AG09319 (cell line): ENCODE results near the gene MYO15A.

Experiments
- DNase-seq: peaks from one replicate; pipeline ENCODE4 v3.0.0-alpha.2; 2010; ENCODE audit warnings: low read depth; ENCODE audit errors: extremely low read depth
- TF ChIP-seq, protein P1 (sequence below): IDR thresholded peaks from 2 replicates; pipeline ENCODE4 v1.5.1; 2011; ENCODE audit warnings: low read depth, mild to moderate bottlenecking, inconsistent platforms, low read length, moderate library complexity

The MYO15A gene

DNA sequence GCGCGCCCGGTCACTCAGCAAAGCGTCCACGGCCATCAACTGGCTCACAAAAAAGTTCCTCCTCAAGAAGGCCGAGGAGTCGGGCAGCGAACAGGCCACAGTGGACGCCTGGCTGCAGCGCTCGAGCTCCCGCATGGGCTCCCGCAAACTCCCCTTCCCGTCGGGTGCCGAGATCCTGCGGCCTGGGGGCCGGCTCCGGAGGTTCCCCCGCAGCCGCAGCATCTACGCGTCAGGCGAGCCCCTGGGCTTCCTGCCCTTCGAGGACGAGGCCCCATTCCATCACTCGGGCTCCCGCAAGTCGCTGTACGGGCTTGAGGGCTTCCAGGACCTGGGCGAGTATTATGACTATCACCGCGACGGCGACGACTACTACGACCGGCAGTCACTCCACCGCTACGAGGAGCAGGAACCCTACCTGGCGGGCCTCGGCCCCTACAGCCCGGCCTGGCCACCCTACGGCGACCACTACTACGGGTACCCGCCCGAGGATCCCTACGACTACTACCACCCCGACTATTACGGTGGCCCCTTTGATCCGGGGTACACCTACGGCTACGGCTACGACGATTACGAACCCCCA, 10.7 kb downstream of the MYO15A start:
- TF ChIP-seq, protein P1, sequence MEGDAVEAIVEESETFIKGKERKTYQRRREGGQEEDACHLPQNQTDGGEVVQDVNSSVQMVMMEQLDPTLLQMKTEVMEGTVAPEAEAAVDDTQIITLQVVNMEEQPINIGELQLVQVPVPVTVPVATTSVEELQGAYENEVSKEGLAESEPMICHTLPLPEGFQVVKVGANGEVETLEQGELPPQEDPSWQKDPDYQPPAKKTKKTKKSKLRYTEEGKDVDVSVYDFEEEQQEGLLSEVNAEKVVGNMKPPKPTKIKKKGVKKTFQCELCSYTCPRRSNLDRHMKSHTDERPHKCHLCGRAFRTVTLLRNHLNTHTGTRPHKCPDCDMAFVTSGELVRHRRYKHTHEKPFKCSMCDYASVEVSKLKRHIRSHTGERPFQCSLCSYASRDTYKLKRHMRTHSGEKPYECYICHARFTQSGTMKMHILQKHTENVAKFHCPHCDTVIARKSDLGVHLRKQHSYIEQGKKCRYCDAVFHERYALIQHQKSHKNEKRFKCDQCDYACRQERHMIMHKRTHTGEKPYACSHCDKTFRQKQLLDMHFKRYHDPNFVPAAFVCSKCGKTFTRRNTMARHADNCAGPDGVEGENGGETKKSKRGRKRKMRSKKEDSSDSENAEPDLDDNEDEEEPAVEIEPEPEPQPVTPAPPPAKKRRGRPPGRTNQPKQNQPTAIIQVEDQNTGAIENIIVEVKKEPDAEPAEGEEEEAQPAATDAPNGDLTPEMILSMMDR: no peak
- DNase-seq: no peak

DNA sequence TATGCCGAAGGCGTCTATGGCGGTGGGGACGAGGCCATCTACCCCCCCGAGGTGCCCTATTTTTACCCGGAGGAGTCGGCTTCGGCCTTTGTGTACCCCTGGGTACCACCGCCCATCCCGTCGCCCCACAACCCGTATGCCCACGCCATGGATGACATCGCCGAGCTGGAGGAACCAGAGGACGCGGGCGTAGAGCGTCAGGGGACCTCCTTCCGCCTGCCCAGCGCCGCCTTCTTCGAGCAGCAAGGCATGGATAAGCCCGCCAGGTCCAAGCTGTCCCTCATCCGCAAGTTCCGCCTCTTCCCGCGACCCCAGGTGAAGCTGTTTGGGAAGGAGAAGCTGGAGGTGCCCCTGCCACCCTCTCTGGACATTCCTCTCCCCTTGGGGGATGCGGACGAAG, 11.4 kb downstream of the MYO15A start:
- DNase-seq: no peak
- TF ChIP-seq, protein P1: no peak

DNA sequence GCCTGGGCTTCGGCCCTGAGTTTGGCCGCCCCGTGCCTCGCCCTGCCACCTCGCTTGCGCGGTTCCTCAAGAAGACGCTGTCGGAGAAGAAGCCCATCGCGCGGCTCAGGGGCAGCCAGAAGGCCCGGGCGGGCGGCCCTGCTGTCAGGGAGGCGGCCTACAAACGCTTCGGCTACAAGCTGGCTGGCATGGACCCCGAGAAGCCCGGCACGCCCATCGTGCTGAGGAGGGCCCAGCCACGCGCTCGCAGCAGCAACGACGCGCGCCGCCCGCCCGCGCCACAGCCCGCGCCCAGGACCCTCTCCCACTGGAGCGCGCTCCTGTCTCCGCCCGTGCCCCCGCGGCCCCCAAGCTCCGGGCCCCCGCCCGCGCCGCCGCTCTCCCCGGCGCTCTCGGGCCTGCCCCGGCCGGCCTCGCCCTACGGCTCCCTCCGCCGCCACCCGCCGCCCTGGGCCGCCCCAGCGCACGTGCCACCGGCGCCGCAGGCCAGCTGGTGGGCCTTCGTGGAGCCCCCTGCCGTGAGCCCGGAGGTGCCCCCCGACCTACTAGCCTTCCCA, 12.0 kb downstream of the MYO15A start:
- TF ChIP-seq, protein P1: no peak
- no peak for DNase-seq

DNA sequence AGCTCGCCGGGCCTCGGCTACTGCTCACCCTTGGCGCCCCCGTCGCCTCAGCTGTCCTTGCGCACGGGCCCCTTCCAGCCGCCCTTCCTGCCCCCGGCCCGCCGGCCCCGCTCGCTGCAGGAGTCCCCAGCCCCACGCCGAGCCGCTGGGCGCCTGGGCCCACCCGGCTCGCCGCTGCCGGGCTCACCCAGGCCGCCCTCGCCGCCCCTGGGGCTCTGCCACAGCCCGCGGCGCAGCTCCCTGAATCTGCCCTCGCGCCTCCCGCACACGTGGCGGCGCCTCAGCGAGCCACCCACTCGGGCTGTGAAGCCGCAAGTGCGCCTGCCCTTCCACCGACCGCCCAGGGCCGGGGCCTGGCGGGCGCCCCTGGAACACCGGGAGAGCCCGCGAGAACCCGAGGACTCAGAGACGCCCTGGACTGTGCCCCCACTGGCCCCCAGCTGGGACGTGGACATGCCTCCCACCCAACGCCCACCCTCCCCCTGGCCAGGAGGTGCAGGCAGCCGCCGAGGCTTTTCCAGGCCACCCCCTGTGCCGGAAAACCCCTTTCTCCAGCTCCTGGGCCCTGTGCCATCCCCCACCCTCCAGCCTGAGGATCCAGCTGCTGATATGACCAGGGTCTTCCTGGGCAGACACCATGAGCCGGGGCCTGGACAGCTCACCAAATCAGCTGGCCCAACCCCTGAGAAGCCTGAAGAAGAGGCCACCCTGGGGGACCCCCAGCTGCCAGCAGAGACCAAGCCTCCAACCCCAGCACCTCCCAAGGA, 12.8 kb downstream of the MYO15A start:
- TF ChIP-seq, protein P1: no peak
- DNase-seq: no peak

DNA sequence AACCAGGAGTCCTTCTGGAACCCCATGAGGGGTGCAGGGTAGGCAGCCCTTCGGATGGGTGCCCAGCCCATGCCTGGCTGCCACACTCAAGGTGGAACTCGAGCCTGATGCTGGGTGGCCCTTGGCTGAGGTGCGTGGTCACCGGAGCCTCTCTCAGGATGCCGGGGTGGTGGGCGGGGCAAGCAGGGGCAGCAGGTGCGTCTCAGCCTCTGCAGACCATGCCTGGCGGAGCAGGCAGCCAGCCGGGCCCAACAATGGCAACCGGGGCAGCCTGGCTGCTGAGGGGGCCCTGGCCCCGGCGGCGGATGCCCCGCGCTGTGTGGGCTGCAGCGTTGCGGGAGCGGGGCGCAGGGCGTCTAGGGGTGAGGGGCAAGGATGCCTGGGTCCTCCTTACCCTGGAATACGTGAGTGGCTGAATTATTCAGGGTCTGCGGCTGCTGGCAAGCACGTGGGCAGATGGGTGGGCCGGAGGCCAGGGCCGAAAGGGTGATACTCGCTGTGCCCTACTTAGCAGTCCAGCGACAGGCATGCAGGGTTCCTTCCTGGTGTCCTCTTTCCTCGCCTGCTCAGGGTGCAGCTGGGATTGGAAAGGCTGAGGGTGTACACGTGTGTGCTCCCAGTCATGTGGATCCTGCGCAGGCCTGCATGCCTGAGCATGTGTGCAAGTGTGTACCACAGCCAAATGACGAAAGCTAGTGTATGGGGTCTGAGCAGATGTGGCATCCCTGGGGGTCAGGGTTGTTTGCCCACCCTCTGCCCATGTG, 14.6 kb downstream of the MYO15A start:
- no peak for DNase-seq
- TF ChIP-seq, protein P1: no peak

DNA sequence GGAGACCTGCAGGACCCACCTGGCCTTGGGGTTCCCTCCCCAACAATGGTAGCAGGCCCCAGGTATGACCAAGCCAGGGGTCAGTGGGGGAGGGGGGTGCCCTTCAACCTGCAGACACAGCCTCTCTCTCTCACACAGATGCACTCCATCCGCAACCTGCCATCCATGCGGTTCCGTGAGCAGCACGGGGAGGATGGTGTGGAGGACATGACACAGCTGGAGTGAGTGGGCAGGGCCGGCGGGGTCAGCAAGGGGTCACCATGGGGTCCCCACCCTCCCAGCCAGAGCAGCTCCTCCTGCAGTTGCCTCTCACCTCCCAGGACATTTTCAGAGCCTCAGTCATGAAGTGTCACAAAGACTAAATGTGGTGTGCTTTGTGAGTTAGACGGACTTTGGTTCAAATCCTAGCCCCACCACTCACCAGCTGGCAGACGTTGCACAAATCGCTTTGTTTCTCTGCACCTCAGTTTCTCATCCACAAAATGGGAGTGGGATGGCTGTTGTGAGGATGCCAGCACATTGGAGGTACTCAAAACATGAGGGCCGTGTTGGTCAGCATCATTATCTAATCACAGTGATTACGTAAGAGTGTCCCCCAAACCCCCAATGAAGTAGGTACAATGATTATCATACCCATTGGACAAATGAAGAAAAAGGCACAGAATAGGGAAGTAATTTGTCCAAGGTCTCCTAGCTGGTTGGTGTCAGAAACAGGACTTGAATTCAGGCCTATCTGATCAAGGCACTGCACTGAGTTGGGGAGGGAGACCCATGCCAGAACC, 16.0 kb downstream of the MYO15A start:
- no peak for DNase-seq
- TF ChIP-seq, protein P1: no peak
